ENCODE data around the gene PRPF39.

- no peak for TF ChIP-seq EZH2phosphoT487 (IDR thresholded peaks at IDR 0.05; ENCODE audit: low read length)
- TF ChIP-seq CTCF (IDR thresholded peaks at IDR 0.05; ENCODE audit: low read length) = no peak
Observed at GRCh38 chr14:45048385-45048784, 35.5 kb upstream of the PRPF39 start.
